ENCODE measurements around the gene DEPDC1B.
"Not testable (repeated sequence)": the region's sequence is repeated elsewhere in the genome, so short reads cannot be mapped to it uniquely, and the experiment has no call there.

The DEPDC1B gene

GRCh38 chr5:60699609-60700415, at the start of gene DEPDC1B:
Gene DEPDC1B (minus strand): TSS chr5:60700166. CDS start chr5:60700093, 73 bp downstream.
- DNase-seq (ENCODE audit: low read depth): peak; percentile 81

- no peak for DNase-seq (ENCODE audit: low read depth)
Measured at GRCh38 chr5:60744682-60745081, 44.7 kb upstream of the DEPDC1B start.

DNA sequence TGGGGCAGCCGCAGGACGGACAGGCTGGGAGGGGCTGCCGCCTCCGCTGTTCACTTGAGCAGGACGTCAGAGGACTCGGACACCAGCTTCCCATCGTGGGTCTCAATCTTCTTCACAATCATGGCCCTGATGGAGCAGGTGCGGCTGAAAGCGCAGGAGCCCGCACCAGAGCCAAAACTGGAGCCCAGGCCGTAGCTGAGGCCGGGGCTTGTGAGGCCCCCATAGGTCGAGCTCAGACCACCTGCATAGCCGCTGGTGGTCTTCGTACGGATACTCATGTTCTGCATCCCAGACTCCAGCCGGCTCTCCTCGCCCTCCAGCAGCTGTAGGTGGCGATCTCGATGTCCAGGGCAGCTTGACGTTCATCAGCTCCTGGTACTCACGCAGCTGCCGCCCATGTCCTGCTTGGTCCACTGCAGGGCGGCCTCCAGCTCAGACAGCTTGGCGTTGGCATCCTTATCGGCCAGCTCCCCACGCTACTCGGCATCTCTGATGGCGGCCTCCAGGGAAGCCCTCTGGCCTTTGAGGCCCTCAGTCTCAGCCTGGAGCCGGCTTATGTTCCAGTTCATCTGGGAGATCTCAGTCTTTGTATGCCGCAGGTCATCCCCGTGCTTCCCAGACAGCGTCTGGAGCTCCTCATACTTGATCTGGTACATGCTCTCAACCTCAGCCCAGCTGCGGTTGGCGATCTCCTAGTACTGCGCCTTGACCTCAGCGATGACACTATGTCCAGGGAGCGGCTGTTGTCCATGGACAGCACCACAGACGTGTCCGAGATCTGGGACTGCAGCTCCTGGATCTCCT, 43.7 kb upstream of the DEPDC1B start:
- DNase-seq (ENCODE audit: low read depth): no peak

- no peak for DNase-seq (ENCODE audit: low read depth)
Measured at GRCh38 chr5:60740322-60740721, 40.4 kb upstream of the DEPDC1B start.

- DNase-seq (ENCODE audit: low read depth): no peak
Measured at GRCh38 chr5:60738933-60739332, 39.0 kb upstream of the DEPDC1B start.

- DNase-seq (ENCODE audit: low read depth): no peak
Measured at GRCh38 chr5:60738461-60738860, 38.5 kb upstream of the DEPDC1B start.

DNA sequence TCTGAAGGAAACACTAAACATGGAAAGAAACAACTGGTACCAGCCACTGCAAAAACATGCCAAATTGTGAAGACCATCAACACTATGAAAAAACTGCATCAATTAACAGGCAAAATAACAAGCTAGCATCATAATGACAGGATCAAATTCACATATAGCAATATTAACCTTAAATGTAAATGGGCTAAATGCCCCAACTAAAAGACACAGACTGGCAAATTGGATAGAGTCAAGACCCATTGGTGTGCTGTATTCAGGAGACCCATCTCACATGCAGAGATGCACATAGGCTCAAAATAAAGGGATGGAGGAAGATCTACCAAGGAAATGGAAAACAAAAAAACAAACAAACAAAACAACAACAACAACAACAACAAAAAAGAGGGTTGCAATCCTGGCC, 30.9 kb upstream of the DEPDC1B start:
- not testable (repeated sequence) for DNase-seq (ENCODE audit: low read depth)

DNA sequence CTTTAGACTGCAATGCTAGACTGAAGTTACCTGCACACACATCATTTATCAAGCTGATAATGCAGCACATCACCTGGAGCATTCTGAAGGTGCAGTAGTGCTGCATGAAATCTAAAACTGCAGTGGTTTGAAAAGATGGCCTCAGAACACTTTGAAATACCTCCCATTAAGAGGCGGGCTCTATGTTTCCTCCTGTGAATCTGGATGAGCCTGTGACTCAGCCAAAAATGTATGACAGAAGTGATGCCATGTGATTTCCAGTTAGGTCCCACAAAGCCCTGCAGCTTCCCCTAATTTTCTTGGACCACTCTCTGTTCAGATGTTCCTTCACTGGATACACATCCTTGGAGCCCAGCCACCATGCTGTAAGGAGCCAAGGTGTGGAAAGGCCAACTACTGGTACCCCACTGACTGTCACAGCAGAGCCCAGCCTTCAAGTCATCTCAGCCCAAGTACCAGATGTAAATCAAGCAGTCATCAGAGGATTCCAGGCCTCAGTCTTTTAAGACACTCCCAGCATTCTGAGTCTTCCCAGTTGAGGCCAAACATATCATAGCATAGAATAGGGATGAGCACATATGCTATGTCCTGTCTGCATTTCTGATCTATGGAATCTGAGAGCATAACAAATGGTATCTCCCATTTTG, 27.2 kb upstream of the DEPDC1B start:
- DNase-seq (ENCODE audit: low read depth): no peak

DNA sequence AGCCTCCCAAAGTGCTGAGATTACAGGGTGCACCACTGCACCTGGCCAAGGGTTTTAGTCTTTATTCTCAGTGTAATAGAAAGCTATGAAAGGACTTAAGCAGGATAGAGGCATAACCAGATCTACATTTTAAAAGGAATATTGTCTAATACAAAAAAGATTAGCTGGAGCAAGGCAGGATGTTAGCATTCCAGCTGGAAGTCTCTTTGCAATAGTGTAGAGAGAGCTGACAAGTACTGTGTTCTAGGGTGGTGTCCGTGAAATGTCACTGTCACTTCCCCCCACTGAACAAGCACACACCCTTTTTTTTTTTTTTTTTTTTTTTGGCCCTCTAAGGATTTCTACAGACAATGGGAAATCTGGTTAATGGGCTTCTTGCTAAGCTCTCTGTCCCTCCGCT, 24.2 kb upstream of the DEPDC1B start:
- no peak for DNase-seq (ENCODE audit: low read depth)

GRCh38 chr5:60722416-60722815, 22.4 kb upstream of the DEPDC1B start:
- no peak for DNase-seq (ENCODE audit: low read depth)

DNA sequence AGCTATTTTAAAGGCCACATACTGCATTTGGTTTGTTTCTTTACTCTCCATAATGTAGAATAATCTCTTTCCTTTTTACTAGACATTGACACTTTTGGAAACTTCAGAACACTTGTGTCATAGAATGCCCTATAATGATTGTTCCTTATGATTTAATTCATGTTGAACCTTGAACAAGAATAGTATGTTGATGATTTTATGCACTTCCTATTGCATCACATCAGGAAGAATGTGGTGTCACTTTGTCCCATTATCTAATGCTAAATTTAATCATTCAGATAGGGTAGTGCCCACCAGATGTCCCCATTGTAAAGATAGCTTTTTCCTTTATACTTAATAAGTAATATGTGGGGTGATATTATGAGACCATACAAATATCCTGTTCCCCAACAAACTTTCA, 19.4 kb upstream of the DEPDC1B start:
- DNase-seq (ENCODE audit: low read depth): no peak

DNA sequence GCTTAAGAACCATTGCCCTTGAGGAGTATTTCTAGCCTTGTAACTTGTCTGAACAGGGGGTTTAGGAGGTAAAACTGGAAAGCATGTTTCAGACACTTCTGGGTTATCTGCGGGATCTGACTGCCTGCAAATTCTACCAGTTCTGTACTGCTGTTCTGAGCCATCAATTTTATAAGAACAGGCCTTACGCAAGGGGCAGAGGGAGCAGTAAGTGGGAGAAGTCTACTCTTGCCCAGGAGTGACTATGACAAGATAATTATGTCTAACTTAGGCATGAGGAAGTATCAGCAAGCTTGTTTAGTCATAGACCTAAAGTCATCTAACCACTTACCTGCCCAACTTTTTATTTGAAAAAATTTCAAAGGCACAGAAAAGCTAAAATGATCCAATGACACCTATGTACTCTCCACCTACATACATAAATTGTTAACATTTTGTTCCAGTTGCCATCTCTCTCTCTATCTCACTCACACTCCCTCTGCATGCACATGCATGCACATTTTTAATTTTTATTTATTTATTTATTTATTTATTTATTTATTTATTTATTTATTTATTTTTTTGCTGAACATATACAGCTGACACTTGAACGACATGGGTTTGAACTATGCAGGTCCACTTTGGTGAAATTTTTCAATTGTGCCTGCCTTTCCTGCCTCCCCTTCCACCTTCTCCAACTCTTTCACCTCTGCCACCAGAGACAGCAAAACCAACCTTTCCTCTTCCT, 18.4 kb upstream of the DEPDC1B start:
- DNase-seq (ENCODE audit: low read depth): no peak

GRCh38 chr5:60715201-60715928, 15.4 kb upstream of the DEPDC1B start:
- not testable (repeated sequence) for DNase-seq (ENCODE audit: low read depth)

GRCh38 chr5:60712950-60713349, 13.0 kb upstream of the DEPDC1B start:
- DNase-seq (ENCODE audit: low read depth): no peak

- DNase-seq (ENCODE audit: low read depth): not testable (repeated sequence)
Measured at GRCh38 chr5:60711892-60712291, 11.9 kb upstream of the DEPDC1B start.

- DNase-seq (ENCODE audit: low read depth): no peak
Measured at GRCh38 chr5:60710362-60710761, 10.4 kb upstream of the DEPDC1B start.

DNA sequence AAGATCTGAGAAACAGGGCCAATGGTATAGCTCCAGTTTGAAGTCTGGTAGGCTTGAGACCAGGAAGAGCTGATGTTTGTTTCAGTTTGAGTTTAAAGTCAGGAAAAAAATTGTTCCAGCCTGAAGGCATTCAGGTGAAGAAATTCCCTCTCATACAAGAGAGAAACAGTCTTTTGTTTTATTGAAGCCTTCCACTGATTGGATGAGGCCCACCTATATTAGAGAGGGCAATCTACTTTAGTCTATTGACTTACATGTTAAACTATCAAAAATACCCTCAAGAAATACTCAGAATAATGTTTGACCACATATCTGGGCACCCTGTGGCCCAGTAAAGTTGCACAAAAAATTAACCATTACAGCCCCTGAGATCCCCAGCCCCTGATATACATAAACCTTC, 5.2 kb upstream of the DEPDC1B start:
- no peak for DNase-seq (ENCODE audit: low read depth)

DNA sequence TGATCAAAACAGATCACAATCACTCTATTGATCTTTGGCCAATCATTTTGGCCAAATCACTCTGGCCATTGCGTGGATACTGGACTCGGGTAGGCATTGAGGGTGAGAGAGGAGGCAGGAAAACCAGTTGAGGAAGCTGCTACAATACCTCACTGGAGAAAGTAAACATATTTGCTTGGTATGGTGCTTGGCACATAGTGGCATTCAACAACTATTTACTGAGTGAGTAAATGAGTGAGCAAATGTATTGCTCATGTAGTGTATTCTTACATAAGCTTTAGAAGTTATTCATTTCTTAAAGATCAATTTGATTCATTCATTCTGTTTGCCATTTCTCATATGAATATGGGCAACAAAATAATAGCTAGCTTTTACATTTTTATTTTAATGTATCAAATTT, 4.0 kb upstream of the DEPDC1B start:
- no peak for DNase-seq (ENCODE audit: low read depth)

GRCh38 chr5:60701321-60701968, 1.5 kb upstream of the DEPDC1B start:
- no peak for DNase-seq (ENCODE audit: low read depth)

DNA sequence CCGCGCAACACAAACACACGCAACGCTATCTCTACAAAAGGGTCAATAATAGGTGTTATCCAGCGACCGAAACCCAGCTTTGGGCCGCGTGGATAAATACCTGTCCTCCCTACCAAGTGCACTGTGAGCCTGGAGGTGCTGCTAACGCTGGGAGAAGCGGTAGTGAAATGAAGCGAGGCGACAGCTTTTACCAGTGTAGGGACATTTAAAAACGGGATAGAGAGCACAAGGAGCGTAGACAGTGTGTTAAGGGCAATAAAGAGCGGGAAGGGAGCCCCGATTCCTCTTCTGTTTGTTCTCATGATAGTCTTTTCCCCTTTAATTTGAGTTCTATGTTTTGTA, 421 bp upstream of the DEPDC1B start:
- DNase-seq (ENCODE audit: low read depth): no peak

- no peak for DNase-seq (ENCODE audit: low read depth)
Measured at GRCh38 chr5:60699288-60699608, 718 bp downstream of the DEPDC1B start.
